HG03139 (cell line): ENCODE measurements around the gene SPSB4.

Experiments
- ATAC-seq: cut with Tn5 transposase; IDR thresholded peaks from one replicate; pipeline ENCODE4 v1.9.1; 2021; ENCODE audit not compliant: unreplicated experiment

The SPSB4 gene

DNA sequence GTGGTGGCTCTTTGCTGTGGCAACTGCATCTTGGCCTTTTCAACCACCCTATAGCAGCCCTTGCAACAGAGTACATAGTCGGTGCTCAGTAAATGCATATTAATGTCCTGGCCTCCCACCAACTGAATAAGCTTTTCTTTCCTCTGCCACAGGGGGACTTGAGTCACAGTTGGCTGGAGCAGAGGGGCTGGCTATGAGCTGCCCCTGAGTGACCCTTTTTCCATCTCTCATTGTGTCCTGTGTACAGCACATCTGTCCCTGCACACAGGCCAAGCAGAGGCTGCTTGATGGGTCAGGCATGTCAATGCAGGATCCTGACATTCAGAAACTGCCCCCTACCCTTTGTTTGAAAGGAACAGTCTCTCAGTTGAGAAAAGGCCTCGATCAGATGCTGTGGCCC, 22.4 kb downstream of the SPSB4 start:
- no peak for ATAC-seq

DNA sequence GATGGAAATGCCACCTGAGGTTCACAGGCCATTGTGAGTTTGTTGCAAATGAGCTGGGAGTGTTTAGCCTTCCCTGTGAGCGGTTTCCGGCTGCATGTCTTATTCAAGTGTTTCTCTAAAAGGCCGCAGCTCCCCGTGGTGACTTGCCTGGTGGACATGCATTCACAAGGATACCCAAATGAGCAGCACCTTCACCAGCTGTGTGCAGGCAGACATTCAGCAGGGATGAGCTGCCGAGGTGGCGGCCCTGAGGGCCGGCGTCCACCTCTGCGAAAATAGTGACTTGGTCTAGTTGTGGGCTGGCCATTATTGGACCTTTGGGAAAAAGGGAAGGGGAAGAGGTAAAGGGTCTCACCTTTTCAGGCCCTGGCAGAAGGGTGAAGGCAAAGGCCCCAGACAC, 23.4 kb downstream of the SPSB4 start:
- ATAC-seq: no peak

DNA sequence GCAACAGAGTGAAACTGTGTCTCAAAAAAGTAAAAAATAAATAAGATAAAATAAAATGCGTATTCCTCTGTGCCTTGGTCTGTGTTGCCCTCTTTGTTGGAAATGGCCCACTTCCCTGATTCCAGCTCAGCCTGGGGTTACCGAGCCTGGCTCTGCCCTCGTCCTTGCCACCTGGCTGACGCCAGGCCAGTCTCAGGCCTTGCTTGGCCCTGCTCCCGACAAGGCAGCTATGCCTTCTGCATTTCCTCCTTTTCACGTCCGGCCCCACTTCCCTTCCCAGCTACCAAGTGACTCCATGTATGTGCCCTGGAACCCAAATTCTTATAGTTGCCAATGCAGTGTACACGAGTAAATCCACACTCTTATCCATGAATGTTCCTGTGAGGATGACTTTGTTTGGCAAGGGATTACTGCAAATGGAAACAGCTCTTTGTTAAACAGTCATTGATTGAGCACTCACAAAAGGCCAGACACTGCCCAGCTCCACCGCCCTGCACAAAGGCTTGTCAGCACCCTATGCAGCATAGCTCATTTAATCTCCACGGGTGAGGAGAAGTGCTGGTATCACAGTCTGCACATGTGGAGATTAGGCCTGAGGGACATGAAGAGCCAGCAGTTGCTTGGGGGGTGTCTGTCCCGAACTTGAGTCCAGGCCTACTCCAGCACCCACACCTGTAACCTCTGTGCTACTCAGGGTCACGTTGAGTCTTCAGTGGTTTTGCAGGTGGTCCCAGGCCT, 25.1 kb downstream of the SPSB4 start:
- no peak for ATAC-seq

DNA sequence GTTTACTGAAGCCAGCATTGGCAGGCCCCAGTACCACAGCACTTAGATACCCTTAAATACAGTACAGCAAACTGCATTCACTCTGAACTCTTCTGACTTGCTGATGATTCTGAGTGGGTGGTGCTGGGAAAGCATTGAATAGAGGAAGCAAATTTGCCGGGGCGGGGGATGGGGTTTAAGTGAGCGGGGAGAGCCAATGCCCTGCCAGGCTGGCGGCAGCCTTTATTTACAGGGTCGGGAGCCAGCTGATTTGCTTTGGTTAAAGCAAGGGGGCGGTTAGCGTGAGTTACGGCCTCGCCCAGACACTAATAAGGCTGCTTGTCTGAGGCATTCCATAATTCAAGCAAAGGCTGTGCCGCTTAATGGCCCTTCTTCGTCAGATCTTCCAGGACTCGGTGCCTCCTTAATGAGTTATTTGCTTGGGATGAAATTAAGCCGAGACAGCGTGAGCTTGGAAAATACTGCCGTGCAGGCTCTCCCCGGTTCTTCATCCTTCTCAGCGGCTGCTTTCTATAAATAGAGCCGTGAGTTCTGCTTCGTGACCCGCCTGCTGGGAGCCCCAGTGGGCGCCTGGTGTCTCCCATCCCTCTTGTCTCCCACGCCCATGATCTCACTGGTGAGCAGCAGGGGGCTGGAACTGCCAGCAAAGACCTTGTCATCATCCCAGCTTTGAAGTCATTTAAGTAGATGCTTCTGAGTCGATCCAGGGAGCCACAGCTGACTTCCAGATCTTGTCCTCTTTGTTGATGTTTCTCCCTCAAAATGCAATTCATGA, 25.8 kb downstream of the SPSB4 start:
- no peak for ATAC-seq

DNA sequence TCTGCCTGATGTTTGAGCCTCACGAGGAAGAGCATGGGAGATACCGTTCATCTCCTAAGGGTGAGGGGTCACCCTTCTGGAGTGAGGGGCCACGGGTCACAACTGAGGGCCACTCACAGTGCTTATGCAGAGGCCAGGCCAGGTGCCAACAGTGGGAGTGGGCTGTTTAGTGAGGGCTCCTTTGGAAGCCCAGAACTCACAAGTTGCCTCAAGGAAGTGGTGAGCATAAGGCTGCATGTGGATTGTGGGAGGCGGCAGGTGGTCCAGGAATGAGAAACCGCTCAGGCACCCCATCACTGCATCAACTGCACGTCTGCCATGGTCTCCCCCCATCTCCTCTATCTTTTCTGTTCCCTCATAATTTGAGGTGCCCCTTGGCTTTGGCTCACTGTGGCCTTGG, 26.5 kb downstream of the SPSB4 start:
- ATAC-seq: no peak

DNA sequence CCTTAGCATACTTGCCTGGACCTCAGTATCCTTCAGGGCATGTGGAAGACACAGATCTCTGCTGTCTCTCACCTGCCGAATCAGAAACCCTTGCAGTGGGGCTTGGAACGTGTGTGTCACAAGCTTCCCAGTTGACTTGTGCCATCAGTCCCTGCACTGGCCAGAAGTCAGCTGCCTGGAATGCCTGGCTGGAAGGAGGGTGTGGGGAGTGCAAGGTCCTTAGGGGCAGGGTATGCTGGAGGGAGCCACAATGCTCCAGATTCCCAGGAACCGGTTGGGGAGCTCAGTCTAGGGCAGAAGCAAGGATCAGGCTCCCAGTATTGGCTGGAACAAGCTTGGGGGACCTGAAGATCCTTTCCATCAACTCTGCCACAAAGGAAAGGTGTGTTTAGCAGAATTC, 27.1 kb downstream of the SPSB4 start:
- no peak for ATAC-seq

DNA sequence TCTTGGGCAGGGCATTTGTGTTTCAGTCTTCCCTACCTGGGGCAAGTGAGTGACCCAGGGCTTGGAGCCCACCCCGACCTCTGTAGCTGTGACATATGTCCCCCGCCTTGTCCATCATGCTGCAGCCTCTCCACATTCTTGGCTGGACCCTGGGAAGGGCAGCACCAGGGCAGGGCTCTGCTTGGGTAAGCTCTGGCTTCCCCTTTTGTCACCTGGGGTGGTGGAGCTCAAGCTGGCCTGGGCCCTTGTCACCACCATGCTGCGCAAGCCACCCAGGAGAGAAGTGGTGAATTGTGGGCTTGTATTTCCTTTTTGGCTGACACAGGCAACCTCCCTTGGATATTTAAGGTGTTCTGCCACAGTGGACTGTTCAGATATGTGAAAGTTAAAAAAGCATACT, 29.3 kb downstream of the SPSB4 start:
- no peak for ATAC-seq

DNA sequence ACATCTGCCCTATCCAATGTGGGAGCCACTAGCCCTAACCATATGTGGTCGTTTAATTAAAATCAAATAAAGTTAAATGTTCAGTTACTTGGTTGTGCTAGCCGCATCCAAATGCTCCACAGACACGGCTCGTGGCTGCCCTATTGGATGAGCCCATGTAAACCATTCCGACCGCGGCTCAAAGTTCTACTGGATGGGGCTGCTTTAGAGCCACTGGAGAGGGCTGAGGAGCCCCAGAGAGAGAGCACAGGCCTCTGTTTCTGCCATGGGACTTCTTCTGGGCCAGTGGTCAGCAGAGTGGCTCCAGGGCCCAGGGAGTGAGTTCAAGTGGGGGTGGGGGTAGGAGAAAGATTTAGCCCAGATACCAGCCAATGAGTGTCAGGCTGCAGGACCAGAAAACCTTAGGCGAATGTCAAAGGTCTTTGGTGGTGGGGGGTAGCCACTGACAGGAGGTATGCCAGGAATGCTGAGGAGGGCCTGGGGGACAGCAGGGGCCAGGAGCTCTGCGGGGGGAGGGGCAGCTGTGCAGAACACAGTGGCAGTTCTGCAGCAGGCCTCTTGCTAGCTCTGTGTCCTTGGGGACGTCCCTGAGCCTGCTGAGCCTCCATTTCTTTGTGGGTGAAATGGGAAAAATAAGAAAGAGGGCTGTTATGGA, 30.1 kb downstream of the SPSB4 start:
- no peak for ATAC-seq

DNA sequence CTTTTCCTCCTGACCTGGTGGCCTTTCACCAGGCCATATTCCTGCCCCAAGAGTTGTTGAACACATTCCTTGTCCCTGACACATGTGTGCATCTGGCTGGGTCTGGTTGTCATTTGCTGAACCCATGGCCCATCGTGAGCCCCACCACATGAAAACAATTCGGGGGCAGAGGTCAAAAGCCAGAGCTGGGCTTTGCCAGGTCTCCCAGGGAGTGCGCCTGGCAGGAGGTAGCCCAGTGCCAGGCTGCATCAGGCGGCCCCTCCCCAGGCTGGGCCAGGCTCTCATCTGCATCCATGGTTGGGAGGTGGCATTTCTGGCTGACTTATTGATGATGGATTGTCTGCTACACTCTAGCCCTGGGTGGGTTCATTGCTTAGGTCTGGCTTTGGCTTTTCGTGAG, 30.9 kb downstream of the SPSB4 start:
- no peak for ATAC-seq

DNA sequence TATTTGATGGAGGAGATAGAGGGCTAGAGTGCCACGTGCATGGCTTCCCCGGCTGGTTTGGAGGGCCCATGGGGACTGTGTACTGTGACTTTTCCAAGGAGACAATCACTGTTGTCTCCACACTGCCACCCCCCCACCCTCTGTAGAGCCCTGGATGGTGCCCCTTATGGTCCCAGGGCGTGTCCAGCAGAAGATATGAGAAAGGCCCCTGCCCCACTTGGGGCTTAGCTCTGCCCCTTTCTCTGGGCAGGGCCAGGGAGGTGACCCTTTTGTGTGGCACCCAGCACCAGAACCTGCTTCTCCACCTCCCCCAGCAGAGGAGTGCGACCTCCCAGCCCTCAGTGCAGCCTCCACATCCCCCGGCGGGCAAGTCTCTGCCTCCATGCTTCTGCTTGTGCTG, 32.1 kb downstream of the SPSB4 start:
- no peak for ATAC-seq

DNA sequence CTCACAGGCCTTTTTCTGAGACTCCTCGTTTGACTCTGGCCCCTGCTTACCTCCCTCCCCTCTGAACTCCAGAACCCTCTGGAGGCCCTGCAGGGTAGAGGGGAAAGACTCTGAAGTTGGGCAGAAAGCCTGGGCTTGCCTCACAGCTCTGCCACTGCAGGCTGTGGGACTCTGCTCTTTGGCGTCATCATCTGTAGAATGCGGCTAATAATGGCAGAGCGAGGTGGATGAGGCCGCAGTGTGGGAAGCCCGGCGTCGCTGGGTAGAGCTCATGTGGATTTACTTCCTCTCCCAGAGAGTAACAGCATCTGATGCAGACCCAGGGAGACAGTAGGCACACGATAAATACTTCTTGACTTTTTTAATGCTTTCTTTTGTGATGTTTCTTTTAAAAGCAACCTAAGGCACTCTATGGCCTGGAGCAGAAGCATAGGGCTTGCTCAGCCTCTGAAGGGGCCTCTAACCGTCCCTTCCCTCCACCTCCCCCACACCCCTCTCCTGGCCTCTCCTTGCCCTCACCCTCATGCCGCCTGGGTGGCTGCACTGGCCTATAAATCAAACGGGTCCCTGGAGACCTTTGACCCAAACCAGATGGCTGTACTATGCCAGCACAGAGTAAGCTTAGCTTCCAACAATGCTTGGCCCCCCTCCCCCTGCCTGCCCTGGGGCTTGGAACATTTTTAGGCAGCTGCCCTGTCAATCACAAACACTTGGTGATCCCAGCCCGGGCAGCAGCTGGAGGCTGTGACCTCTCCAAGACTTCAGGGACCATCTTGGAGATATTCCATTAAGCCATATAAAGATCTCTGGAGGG, 32.9 kb downstream of the SPSB4 start:
- no peak for ATAC-seq

DNA sequence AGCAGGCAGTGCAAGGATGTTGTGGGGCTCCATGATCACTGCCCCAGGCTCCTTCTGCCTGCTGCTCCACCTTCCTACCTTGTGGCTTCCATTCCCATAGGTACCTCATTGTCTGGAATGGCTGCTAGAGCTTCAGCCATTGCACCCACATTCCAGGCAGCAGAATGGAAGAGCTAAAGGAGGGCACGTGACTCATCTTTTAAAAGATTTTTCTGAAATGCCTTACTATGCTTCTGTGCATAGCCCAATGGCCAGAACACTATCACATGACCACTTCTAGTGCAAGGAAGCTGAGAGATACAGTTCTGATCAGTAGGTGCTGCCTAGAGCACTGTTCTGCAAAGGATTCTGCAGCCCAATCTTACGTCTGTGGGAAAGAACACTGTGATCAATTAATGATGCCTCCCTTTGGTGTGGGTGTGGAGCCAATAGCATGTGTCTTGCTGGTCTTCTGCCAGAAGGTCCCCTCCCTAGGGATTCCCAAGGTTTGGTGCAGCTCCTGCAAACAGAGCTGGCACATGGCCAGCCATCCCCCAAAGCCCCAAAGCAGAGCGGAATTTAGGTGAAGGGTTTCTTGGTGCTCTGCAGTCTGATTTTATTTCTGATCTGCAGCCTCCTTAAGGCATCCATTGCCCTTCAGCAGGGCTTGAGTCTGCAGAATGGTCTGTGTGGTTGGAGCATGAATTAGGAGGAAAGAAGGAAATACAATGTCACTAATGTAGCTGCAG, 34.4 kb downstream of the SPSB4 start:
- no peak for ATAC-seq

DNA sequence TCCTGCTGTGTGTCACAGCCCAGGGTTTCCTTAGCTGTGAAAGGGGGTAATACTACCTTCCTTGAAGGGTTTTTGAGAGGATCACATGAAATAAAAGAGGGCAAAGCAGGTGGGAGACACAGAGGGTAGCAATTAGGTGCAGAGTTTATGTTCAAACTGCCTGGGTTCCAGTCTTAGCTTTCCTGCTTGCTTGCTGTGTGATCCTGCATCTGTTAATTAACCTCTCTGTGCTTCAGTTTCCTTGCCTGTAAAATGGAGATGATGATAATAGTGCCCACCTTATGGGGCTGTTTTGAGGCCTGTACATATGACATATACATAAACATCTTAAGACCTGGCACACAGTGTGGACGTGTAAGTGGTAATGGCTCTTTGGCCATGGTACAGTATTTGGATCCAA, 35.0 kb downstream of the SPSB4 start:
- no peak for ATAC-seq

DNA sequence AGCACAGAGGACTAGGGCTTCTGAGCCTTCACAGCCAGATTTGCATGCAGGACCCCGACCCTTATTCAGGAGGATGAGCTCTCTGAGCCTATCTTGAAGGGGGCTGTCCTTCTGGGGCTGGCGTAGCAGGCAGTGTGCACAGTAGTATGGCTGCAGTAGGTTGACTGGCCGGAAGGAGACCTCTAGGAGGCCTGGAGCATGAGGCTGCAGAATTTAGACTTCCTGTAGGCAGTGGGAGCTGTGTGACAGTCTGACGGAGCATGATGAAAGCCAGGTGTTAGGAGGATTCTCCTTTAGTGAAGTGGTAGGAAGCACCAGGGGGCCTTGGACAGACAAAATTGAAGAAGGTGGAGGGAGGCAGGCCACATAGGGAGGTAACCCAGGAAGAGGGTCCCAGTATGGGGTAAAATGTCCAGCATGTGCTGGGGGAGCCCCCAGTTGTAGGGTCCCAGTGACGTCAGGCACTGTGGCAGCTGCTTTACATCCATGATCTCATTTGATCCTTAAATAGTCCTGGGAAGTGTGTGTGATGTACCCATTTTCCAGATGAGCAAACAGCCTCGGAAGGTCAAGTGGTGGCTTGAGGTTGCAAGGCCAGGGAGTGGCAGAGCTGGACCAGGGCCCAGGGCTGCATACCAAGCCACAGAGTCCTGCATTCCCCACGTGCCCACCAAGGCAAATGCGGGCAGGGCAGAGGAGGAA, 36.1 kb downstream of the SPSB4 start:
- ATAC-seq: no peak

DNA sequence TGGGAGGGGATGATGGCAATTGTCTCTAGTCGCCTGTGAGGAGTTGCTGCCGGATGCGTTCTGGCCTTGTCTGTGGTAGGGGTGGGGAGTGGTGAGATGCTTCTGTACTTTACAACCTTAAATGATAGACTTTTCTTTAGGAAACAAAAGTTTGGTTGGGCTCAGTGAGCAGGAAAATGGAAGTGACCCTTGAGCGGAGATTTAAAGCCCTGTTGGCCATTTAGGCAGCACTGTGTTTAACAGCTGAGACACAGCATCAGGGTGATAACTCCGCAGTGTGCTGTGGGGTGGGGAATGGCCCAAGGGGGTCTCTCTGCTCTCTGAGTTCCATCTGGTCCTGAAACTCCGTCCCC, 36.6 kb downstream of the SPSB4 start:
- ATAC-seq: no peak

DNA sequence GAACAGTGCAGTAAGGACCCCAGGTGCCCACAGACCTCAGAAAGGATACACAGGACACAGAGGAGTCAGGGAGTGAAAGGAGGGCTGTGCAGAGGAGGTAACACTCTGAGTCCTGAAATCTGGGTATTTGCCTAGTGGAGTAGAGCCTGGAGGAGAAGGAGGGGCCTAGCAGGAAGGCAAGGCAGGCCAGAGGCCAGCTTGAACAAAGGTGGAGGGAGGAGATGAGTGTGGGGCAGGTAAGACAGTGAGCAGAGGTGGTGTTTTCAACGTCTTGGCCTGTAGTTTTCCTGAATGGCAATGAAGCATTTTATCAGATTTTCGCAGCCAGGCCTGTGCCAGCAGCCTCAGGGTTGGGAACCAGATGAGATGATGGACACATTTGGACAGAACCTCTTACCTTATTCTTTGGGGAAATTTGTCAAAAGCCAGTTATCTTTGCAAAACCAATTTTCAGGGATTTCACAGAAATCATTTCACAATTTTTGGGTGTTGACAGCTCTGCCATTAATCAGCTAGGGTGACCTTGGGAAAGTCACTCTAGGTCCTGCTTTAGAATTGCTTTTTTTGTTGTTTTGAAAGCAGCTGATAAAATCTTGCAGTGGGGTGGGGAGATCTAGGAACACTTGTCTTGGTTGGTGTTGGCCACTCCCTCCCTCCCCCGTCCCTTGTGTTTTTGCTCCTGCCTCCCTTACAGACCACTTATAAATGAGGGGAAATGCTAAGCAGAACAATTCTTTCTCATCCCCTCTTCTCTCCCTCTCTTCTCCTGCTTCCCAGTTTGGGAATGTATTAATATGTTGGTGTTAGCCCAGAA, 38.4 kb downstream of the SPSB4 start:
- no peak for ATAC-seq

DNA sequence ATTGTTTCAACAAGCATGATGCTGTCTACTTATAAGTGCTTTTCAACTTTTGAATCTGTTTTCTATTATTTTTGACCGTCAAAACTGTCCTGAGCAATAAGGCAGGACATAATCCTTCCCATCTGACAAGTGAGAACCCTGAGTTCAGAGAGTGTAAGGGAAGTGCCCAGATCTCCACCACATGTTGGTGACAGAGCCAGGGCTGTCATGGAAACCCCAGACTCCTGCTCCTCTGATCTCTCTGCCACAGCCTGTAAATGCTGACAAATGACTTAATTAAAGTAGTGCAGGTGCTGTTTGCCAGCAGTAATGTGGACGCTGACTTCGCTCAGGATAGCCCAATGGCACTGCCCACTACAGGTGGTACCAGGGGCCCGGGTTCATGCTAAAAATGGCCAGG, 40.3 kb downstream of the SPSB4 start:
- ATAC-seq: no peak

DNA sequence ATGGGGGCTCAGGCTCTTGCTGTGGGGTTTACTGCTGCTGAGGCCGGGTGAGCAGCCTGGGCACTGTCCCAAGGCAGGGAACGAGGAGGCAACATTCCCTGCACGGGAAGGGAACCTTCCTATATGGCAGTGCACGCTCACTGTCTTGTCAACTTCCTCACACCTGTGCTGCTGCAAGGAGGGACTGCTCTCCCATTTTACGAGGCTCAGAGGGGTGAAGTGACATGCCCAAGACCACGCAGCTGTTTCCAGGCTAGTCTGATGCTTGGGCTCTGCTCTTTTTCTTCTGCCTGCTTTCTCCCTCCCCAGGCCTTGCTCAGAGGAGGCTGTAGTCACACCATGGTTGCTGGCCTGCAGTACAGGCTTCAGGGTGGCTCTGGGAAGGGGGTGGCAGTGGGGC, 41.5 kb downstream of the SPSB4 start:
- no peak for ATAC-seq

DNA sequence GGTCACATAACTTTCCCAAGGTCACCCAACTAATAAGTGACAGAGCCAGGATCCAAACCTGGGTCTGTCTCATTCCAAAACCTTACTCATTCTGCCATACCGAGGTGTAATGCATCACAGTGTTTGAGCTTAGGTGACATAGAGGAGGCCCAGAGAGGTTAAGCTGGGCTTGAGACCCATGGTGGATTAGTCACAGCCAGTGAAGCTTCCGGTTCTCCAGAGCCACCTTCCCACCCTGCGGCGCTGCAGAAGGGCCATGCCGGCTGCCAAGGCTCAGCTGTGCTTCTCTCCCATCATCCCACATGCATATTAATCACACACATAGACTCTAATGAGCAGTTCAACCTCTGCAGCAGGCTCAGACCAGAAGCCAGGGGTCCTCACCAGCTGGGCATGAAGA, 42.2 kb downstream of the SPSB4 start:
- ATAC-seq: no peak
